GM12878 (cell line): Measurements from ENCODE around the gene DRICH1.

Source experiments
- CTCF ChIP-seq, 3 experiments: IDR thresholded peaks in 2 of 3; conservative IDR thresholded peaks in 1 of 3; 2 replicates each; pipeline ENCODE4 v1.5.1; 2011; ENCODE audit warnings: low read depth in 3 of 3, low read length in 3 of 3, mild to moderate bottlenecking in 3 of 3, control low read depth in 2 of 3, moderate library complexity in 2 of 3, inconsistent platforms in 1 of 3, mixed read lengths in 1 of 3; ENCODE audit not compliant: control insufficient read depth in 2 of 3, insufficient read depth in 1 of 3; ENCODE audit errors: extremely low read depth in 1 of 3
- EZH2 ChIP-seq: IDR thresholded peaks from 2 replicates; pipeline ENCODE4 v1.6.1; 2012; ENCODE audit warnings: low read depth, mild to moderate bottlenecking, control low read depth, inconsistent platforms, low read length, borderline replicate concordance; ENCODE audit not compliant: control insufficient read depth
- POLR2AphosphoS5 ChIP-seq: IDR thresholded peaks from 2 replicates; pipeline ENCODE4 v1.6.1; 2011; ENCODE audit warnings: mild to moderate bottlenecking, low read length, inconsistent platforms

GRCh38 chr22:23598805-23599518, 33.2 kb downstream of the DRICH1 start:
- TF ChIP-seq CTCF (IDR thresholded peaks at IDR 0.05 in 2 of 3, conservative IDR thresholded peaks at IDR 0.05 in 1 of 3; ENCODE audit: control insufficient read depth in 2 of 3, extremely low read depth in 1 of 3, insufficient read depth in 1 of 3, low read depth in 3 of 3, low read length in 3 of 3) (no peak), POLR2AphosphoS5 (no peak), EZH2 (no peak)
